Thyroid gland (tissue), 4 donors: ENCODE measurements around the gene HELB. TPM values are rescaled to one million over a fixed set of nuclear protein-coding genes. Genes with fewer than 3 reads are reported as not detected.

ENCODE experiments used
- DNase-seq, 2 donors: peaks; one replicate each; pipeline ENCODE4 v3.0.0-alpha.2; 2019
- H3K27ac ChIP-seq, 3 donors: fragments of 200-600 bp; sonication (generic); 1 replicate in 2 of 3; 2 replicates in 1 of 3; pipeline ENCODE4 v1.5.1; 2016 to 2019; ENCODE audit warnings: mild to moderate bottlenecking in 1 of 3, moderate library complexity in 1 of 3
- H3K27me3 ChIP-seq: fragments of 200-600 bp; sonication (generic); one replicate; pipeline ENCODE4 v1.5.1; 2019
- H3K36me3 ChIP-seq, 2 donors: fragments of 200-600 bp; sonication (generic); one replicate each; pipeline ENCODE4 v1.5.1; 2016 to 2019
- H3K4me1 ChIP-seq, 2 donors: fragments of 200-600 bp; sonication (generic); one replicate each; pipeline ENCODE4 v1.5.1; 2017 to 2019
- H3K4me3 ChIP-seq, 3 donors: fragments of 200-600 bp; sonication (generic); replicated peaks in 1 of 3; 1 replicate in 2 of 3; 2 replicates in 1 of 3; pipeline ENCODE4 v1.5.1; 2016; ENCODE audit warnings: mild to moderate bottlenecking in 1 of 3
- H3K9me3 ChIP-seq: fragments of 200-600 bp; sonication (generic); one replicate; pipeline ENCODE4 v1.5.1; 2017
- POLR2A ChIP-seq, 2 donors: fragments of 450-650 bp; IDR thresholded peaks; one replicate each; pipeline ENCODE4 v1.6.1; 2017; ENCODE audit warnings: antibody characterized with exemption in 2 of 2, mild to moderate bottlenecking in 2 of 2, moderate library complexity in 1 of 2
- WGBS, 2 donors: methylation state at CpG; one replicate each; pipeline ENCODE4 v1.1.5; 2017; 5-methylcytosine and 5-hydroxymethylcytosine counted together
- intact Hi-C: fragments of 100-400 bp; cut with DNase I; formaldehyde crosslinking; loops from one replicate; pipeline ENCODE4 v1.15.1; 2023
- total RNA-seq, 4 donors: library from RNA; depleted of rRNA; stranded (reverse); fragments of >200 nt; gene quantifications; one replicate each; pipeline ENCODE4 v1.2.3, GENCODE V29; 2016
- TF ChIP-seq, protein P1 (sequence below), 6 experiments: fragments of 200-600 bp in 3 of 6; fragments of 450-650 bp in 3 of 6; sonication (generic) in 3 of 6; IDR thresholded peaks; one replicate each; pipeline ENCODE4 v1.5.1; 2016 to 2019; ENCODE audit warnings: antibody characterized with exemption in 6 of 6, mild to moderate bottlenecking in 2 of 6, inconsistent platforms in 1 of 6, moderate library complexity in 1 of 6

Gene HELB
- total RNA-seq, 4 donors from 2014 or later, result 5.1 to 6.6 (median 5.9) TPM

DNA sequence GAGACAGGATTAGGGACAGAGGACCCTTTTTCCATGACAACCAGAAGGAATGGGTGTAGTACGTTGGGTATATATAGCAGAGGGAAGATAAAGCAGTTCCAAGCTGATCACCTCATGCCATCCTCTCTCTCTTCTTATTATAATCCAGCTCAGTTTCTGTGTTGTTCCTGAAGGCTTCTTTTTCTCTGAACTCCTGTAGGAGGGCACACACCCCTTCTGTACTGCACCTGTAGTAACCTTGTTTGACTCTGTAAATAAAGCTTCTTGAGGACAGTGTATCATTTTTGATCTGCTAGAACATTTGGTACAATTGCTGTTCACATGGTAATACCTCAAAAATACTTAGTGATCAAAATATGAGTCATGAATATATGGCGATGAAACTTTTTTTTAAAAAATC, 33.5 kb downstream of the HELB start:
- no peak for DNase-seq
- 95 to 97% methylated on average over 2 of the region's 2 CpGs for whole genome bisulfite sequencing, 2 donors
- intact Hi-C loops, result no loop called here
- no peaks in the 10 kb centered on the region for H3K4me1 ChIP-seq
- H3K9me3 ChIP-seq, result no peaks in the 10 kb centered on the region
- no peak overlapping the region for H3K4me3 ChIP-seq
- TF ChIP-seq, protein P1, sequence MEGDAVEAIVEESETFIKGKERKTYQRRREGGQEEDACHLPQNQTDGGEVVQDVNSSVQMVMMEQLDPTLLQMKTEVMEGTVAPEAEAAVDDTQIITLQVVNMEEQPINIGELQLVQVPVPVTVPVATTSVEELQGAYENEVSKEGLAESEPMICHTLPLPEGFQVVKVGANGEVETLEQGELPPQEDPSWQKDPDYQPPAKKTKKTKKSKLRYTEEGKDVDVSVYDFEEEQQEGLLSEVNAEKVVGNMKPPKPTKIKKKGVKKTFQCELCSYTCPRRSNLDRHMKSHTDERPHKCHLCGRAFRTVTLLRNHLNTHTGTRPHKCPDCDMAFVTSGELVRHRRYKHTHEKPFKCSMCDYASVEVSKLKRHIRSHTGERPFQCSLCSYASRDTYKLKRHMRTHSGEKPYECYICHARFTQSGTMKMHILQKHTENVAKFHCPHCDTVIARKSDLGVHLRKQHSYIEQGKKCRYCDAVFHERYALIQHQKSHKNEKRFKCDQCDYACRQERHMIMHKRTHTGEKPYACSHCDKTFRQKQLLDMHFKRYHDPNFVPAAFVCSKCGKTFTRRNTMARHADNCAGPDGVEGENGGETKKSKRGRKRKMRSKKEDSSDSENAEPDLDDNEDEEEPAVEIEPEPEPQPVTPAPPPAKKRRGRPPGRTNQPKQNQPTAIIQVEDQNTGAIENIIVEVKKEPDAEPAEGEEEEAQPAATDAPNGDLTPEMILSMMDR (IDR thresholded peaks at IDR 0.05), result no peak
- no peak for TF ChIP-seq POLR2A (IDR thresholded peaks at IDR 0.05)
- H3K27me3 ChIP-seq, result no peaks in the 10 kb centered on the region
- H3K36me3 ChIP-seq, result peaks cover 0 to under 1% of the 10 kb centered on the region in 2 donors
- no peak overlapping the region for H3K27ac ChIP-seq

DNA sequence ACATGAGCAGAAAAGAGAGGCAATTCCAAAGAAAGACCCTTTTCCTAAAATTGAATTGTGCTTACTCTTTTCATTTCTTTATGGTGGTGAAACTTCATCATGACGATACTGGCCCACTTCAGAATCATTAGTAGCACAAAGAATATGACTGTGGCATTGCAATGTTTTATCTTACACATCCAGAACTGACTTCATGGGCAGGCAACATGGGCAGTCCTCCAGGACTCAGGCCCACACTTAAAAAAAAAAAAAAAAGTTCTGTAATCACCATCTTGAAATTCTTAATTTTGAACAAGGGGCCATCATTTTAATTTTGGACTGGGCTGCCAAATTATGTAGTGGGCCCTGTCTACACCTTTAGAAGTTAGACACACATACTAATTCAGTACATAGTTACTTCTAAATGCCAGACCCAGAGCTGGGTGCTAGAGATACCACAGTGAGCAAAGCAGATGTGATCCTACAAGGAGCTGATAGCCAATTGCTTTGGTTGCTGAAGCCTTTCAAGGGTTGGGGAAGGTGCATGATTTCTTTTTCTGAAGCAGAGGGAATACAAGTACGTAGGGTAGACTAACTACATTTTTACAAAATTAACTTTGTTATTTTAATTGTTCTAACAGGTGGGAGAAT, 35.2 kb downstream of the HELB start:
- TF ChIP-seq, protein P1 (IDR thresholded peaks at IDR 0.05), result no peak
- TF ChIP-seq POLR2A (IDR thresholded peaks at IDR 0.05), result no peak
- H3K36me3 ChIP-seq, result peaks cover 0 to 6% of the 10 kb centered on the region in 2 donors
- H3K27ac ChIP-seq, result no peak overlapping the region
- no peak overlapping the region for H3K4me3 ChIP-seq
- H3K27me3 ChIP-seq, result no peaks in the 10 kb centered on the region
- H3K9me3 ChIP-seq, result no peaks in the 10 kb centered on the region
- no peaks in the 10 kb centered on the region for H3K4me1 ChIP-seq
- intact Hi-C loops, result no loop called here
- DNase-seq, result no peak
- WGBS, 2 donors, result 93 to 96% methylated on average over 2 of the region's 2 CpGs

DNA sequence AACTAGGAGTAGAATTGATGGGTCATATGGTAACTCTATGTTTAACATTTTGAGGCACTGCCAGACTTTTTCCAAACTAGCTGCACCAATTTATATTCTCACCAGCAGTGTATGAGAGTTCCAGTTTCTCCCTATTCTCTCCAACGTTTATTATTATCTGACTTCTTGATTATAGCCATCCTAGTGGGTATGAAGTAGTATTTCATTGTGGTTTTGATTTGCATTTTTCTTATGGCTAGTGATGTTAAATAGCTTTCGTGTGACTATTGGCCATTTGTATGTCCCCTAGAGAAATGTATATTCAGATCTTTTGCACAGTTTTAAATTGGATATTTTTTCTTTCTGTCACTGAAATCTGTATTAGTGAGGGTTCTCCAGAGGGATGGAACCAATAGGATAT, 37.8 kb downstream of the HELB start:
- Histone ChIP-seq H3K4me3 (no peak overlapping the region), H3K27ac (no peak overlapping the region), H3K9me3 (no peaks in the 10 kb centered on the region), H3K4me1 (no peaks in the 10 kb centered on the region), H3K27me3 (no peaks in the 10 kb centered on the region), H3K36me3 (peaks cover 0 to 6% of the 10 kb centered on the region in 2 donors)
- WGBS, 2 donors, result 89 to 95% methylated on average over 2 of the region's 2 CpGs
- no peak for TF ChIP-seq POLR2A (IDR thresholded peaks at IDR 0.05)
- TF ChIP-seq, protein P1 (IDR thresholded peaks at IDR 0.05), result no peak
- no peak for DNase-seq
- intact Hi-C loops, result no loop called here

DNA sequence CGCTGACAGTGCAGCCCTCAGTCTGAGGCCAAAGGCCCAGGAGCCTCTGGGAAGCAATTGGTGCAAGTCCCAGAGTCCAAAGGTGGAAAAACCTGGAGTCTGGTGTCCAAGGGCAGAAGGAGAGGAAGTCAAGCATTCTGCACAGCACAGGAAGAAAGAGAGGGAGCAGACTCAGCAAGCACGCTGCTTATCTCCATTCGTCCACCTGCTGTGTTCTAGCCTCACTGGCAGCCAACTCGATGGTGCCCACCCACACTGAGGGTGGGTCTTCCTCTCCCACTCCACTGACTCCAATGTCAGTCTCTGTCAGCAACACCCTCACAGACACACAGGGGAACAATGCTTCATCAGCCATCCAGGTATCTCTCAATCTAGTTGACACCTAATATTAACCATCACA, 38.8 kb downstream of the HELB start:
- intact Hi-C loops, result no loop called here
- Histone ChIP-seq H3K9me3 (no peaks in the 10 kb centered on the region), H3K27ac (no peak overlapping the region), H3K27me3 (no peaks in the 10 kb centered on the region), H3K4me1 (no peaks in the 10 kb centered on the region), H3K36me3 (peaks cover 0 to 6% of the 10 kb centered on the region in 2 donors), H3K4me3 (no peak overlapping the region)
- 92 to 97% methylated on average over 4 of the region's 4 CpGs for WGBS, 2 donors
- DNase-seq, result no peak
- TF ChIP-seq, protein P1 (IDR thresholded peaks at IDR 0.05), result no peak
- TF ChIP-seq POLR2A (IDR thresholded peaks at IDR 0.05), result no peak

DNA sequence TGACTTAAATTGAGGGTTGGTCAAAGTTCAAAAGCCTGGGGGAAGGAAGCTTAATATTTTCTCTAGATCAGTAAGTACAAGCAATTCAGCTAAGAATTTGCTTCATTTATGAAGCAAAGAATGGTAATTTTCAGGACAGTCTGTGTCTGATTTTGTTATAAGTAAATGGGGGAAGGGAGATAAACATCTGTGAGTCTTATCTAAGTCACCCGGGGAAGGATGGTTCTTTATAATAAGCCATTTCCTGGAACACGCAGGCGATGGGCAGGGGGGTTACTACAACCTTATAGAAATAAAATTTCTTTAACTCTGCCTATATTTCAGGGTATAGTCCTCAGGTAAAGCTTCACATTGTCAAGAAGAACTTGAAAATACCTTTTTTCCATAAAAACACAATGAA, 42.9 kb downstream of the HELB start:
- TF ChIP-seq, protein P1 (IDR thresholded peaks at IDR 0.05), result no peak
- TF ChIP-seq POLR2A (IDR thresholded peaks at IDR 0.05), result no peak
- no peaks in the 10 kb centered on the region for H3K9me3 ChIP-seq
- no peaks in the 10 kb centered on the region for H3K27me3 ChIP-seq
- H3K36me3 ChIP-seq, result peaks cover 0 to 6% of the 10 kb centered on the region in 2 donors
- H3K4me3 ChIP-seq, result no peak overlapping the region
- H3K27ac ChIP-seq, result no peak overlapping the region
- 80 to 92% methylated on average over 3 of the region's 3 CpGs for WGBS, 2 donors
- no peaks in the 10 kb centered on the region for H3K4me1 ChIP-seq
- DNase-seq, result no peak
- intact Hi-C loops, result no loop called here
